HG02571 (cell line): ENCODE data around the gene MCEE.
"Not testable (repeated sequence)": the region's sequence is repeated elsewhere in the genome, so short reads cannot be mapped to it uniquely, and the experiment has no call there.

Source experiments
- ATAC-seq: cut with Tn5 transposase; IDR thresholded peaks from one replicate; pipeline ENCODE4 v1.9.1; 2021; ENCODE audit warnings: mild to moderate bottlenecking, moderate library complexity; ENCODE audit not compliant: unreplicated experiment

MCEE gene

GRCh38 chr2:71130152-71130904, at the start of gene MCEE, which contains the start of gene MPHOSPH10:
MCEE (minus strand) TSS chr2:71130229; CDS start chr2:71130219, 10 bp downstream.
MPHOSPH10 (plus strand) TSS chr2:71130634; CDS start chr2:71130666, 32 bp downstream.
- ATAC-seq, result peak; percentile 92

- ATAC-seq, result not testable (repeated sequence)
These were observed 48.8 kb upstream of the MCEE start for GRCh38 chr2:71178836-71179235.

GRCh38 chr2:71174207-71174606, 44.2 kb upstream of the MCEE start:
- ATAC-seq, result no peak

GRCh38 chr2:71173096-71173495, 43.1 kb upstream of the MCEE start:
- no peak for ATAC-seq

- ATAC-seq, result no peak
These were observed 36.8 kb upstream of the MCEE start for GRCh38 chr2:71166812-71167211.

GRCh38 chr2:71157124-71157793, 27.2 kb upstream of the MCEE start:
- ATAC-seq, result peak; percentile 56

- no peak for ATAC-seq
These were observed 26.5 kb upstream of the MCEE start for GRCh38 chr2:71156573-71156972.

GRCh38 chr2:71155846-71156245, 25.8 kb upstream of the MCEE start:
- ATAC-seq, result no peak

- no peak for ATAC-seq
These were observed 24.8 kb upstream of the MCEE start for GRCh38 chr2:71154798-71155197.

GRCh38 chr2:71154279-71154678, 24.2 kb upstream of the MCEE start:
- ATAC-seq, result no peak

GRCh38 chr2:71153585-71154224, 23.7 kb upstream of the MCEE start:
- no peak for ATAC-seq

GRCh38 chr2:71151620-71152019, 21.6 kb upstream of the MCEE start:
- no peak for ATAC-seq

- ATAC-seq, result no peak
These were observed 20.2 kb upstream of the MCEE start for GRCh38 chr2:71150082-71150816.

GRCh38 chr2:71148506-71149063, 18.6 kb upstream of the MCEE start:
- no peak for ATAC-seq

- no peak for ATAC-seq
These were observed 13.8 kb upstream of the MCEE start for GRCh38 chr2:71143782-71144181.

- no peak for ATAC-seq
These were observed 6.1 kb upstream of the MCEE start for GRCh38 chr2:71136174-71136573.

GRCh38 chr2:71133603-71134002, 3.6 kb upstream of the MCEE start:
- ATAC-seq, result no peak

- not testable (repeated sequence) for ATAC-seq
These were observed 1.5 kb upstream of the MCEE start for GRCh38 chr2:71131387-71132166.

GRCh38 chr2:71130905-71131244, 846 bp upstream of the MCEE start:
- no peak for ATAC-seq

- peak; percentile 35 for ATAC-seq
These were observed 202 bp downstream of the MCEE start for GRCh38 chr2:71129902-71130151.
